Stimulated activated CD4-positive, alpha-beta T cell treated with anti-CD3 and anti-CD28 coated beads, Interleukin-1b, Interleukin-23, amount 100 ng/mL, for 24 hours (primary cell): ENCODE data around the gene FBXL15.

Experiments used
- DNase-seq, 4 experiments: peaks; one replicate each; pipeline ENCODE4 v3.0.0-alpha.2; 2020; ENCODE audit warnings: low read depth in 4 of 4, low spot score in 1 of 4

FBXL15 gene

GRCh38 chr10:102397222-102398171 lies 23.1 kb upstream of the FBXL15 start:
- DNase-seq: no peak

GRCh38 chr10:102398172-102399020 lies 22.2 kb upstream of the FBXL15 start:
- no peak for DNase-seq

GRCh38 chr10:102399217-102400021 lies 21.2 kb upstream of the FBXL15 start:
- DNase-seq: peak in 3 of 4 experiments; percentile 77 to 82 (median 79)

GRCh38 chr10:102400076-102400475 lies 20.6 kb upstream of the FBXL15 start:
- no peak for DNase-seq

GRCh38 chr10:102400598-102401341 lies 19.9 kb upstream of the FBXL15 start:
- DNase-seq: no peak

- DNase-seq: no peak
Observed at GRCh38 chr10:102401342-102401654, 19.3 kb upstream of the FBXL15 start.

GRCh38 chr10:102401735-102402511 lies 18.7 kb upstream of the FBXL15 start:
- no peak for DNase-seq

GRCh38 chr10:102402512-102402896 lies 18.1 kb upstream of the FBXL15 start:
- DNase-seq: no peak

GRCh38 chr10:102403115-102403514 lies 17.5 kb upstream of the FBXL15 start:
- no peak for DNase-seq

GRCh38 chr10:102404361-102405107 lies 16.1 kb upstream of the FBXL15 start:
- no peak for DNase-seq

GRCh38 chr10:102405108-102405571 lies 15.5 kb upstream of the FBXL15 start:
- no peak for DNase-seq

- no peak for DNase-seq
Observed at GRCh38 chr10:102405632-102406031, 15.0 kb upstream of the FBXL15 start.

GRCh38 chr10:102406815-102407214 lies 13.8 kb upstream of the FBXL15 start:
- no peak for DNase-seq

- no peak for DNase-seq
Observed at GRCh38 chr10:102407425-102408130, 13.1 kb upstream of the FBXL15 start.

- no peak for DNase-seq
Observed at GRCh38 chr10:102408131-102408727, 12.4 kb upstream of the FBXL15 start.

- peak in 3 of 4 experiments; percentile 60 to 82 (median 66) for DNase-seq
Observed at GRCh38 chr10:102408728-102409603, 11.7 kb upstream of the FBXL15 start.
